ENCODE measurements around the gene SLCO4A1. TPM values are rescaled to one million over a fixed set of nuclear protein-coding genes. Genes with fewer than 3 reads are reported as not detected.
A peak's percentile ranks its signal among the peaks of the same experiment; 100 is the strongest.

Gene SLCO4A1
- total RNA-seq, 1 donor from 2014 or later, result 160 TPM

DNA sequence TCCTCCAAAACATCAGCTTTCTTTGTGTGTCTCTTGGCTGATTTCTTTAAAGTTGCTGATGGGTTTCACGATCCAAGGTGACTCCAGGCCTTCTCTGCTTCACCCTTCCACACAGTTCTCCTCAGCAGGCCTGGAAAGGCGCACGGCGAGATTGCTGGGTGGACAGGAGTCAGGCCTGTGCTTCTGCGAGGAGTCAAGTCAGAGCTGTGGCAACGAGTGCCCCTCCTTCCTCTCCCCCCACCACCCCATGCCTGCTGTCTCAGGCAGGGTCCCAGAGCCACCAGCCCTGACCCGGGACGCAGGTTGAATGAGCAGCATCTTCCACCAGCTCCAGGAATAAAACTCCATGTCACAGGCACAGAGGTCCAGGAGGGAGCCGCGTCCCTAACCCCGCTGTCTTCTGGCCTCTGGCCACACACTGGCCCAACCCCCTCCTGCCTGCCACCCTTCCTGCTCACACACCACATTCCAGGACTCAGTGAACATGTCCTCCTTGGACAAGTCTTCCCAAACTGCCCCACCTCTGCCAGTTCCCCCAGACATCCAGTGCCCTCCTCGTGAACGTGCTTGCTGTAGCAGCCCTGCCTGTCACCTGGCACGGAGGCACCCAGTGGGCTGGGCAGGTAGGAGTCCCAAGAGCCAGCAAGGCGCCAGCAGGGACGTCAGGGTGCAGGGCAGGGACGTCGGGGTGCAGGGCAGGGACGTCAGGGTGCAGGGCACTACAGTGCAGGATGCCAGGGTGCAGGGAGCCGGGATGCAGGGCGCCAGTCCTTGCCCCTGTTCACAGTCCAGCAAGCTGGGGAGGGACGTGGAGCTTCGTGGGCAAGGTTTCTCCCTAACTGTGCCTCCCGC lies 59.1 kb downstream of the SLCO4A1 start:
- intact Hi-C loops (cut with DNase I), result no loop called here
- TF ChIP-seq CTCF (IDR thresholded peaks at IDR 0.05), result no peak
- H3K27me3 ChIP-seq, result no peaks in the 10 kb centered on the region
- H3K4me1 ChIP-seq, result peaks cover 0 to 2% of the 10 kb centered on the region in 2 donors
- no peak for DNase-seq (ENCODE audit: low spot score in 2 of 2)
- no peak overlapping the region for H3K27ac ChIP-seq
- no peak overlapping the region for H3K4me3 ChIP-seq
- H3K9me3 ChIP-seq, result no peaks in the 10 kb centered on the region
- no peaks in the 10 kb centered on the region for H3K36me3 ChIP-seq

GRCh38 chr20:62702013-62702300 lies 59.7 kb downstream of the SLCO4A1 start:
- no peak for DNase-seq (ENCODE audit: low spot score in 2 of 2)
- H3K36me3 ChIP-seq, result no peaks in the 10 kb centered on the region
- H3K9me3 ChIP-seq, result no peaks in the 10 kb centered on the region
- peaks cover 0 to 2% of the 10 kb centered on the region in 2 donors for H3K4me1 ChIP-seq
- TF ChIP-seq CTCF (IDR thresholded peaks at IDR 0.05), result no peak
- intact Hi-C loops (cut with DNase I), result no loop called here
- no peak overlapping the region for H3K4me3 ChIP-seq
- no peak overlapping the region for H3K27ac ChIP-seq
- no peaks in the 10 kb centered on the region for H3K27me3 ChIP-seq

DNA sequence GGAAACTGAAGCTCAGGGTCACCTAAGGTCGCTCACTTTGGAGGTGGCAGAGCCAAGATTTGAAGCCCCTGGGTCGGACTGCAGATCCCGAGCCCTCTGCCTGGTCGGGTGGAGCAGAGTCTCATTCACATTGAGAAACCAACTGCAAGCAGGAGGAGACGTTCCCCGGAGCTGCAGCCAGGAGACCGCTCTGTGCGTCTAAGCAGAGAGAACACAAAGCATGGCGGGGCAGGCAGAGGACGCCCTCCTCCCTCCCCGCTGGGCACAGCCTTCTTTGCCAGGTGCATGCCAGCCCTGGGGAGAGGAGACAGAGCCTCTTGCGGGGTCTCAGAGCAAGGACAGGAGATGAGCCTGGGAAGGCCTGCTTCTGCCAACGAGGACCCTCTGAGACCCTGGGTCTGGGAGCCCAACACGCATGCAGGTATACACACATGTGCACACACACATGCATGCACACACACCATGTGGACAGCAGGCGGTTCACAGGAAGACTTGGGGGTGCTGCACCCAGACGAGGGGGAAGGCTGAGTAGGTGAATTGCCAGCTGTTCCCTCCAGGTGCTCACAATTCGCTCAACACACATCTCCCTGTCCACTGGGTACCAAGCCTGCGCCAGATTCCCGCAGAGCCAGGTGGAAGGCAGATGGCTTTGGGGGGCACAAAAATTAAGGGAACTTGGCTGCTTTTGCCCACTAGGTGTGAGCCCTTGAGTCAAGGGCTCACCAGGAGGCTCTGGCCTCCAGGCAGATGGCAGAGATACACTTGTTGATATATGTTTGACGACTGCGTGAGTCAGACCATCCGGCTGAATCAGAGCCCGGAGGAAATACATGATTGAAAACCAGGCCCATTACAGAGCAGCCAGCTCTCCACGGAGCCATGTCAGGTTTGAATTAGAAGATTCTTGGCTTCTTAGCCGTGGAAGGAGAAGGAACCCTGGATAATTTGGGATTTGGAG lies 60.9 kb downstream of the SLCO4A1 start:
- intact Hi-C loops (cut with DNase I), result no loop called here
- no peak for TF ChIP-seq CTCF (IDR thresholded peaks at IDR 0.05)
- no peak overlapping the region for H3K27ac ChIP-seq

DNA sequence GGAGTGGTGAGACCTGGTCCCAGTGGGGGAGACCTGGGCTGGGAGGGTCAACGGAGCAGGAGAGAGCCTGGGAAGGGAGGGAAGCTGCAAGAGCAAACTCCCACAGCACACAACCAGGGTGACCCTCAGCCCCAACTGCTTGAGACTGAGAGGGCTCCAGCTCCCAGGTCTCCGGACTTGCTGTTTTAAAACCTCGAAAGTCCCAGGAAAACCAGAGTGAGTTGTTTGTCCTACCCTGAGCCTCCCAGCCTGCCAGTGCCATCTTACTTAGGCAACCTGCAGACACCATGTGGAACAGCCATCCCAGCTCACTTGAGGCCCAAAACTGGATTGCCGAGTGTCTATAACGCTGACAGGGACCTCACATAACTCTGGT lies 61.5 kb downstream of the SLCO4A1 start:
- Histone ChIP-seq H3K27me3 (peaks cover 15% of the 10 kb centered on the region), H3K27ac (no peak overlapping the region), H3K9me3 (no peaks in the 10 kb centered on the region), H3K4me1 (peaks cover 0 to 2% of the 10 kb centered on the region in 2 donors), H3K4me3 (no peak overlapping the region), H3K36me3 (no peaks in the 10 kb centered on the region)
- DNase-seq (ENCODE audit: low spot score in 2 of 2), result no peak
- no peak for TF ChIP-seq CTCF (IDR thresholded peaks at IDR 0.05)
- intact Hi-C loops (cut with DNase I), result no loop called here

More for the DNA sequence above, 60.9 kb downstream of the SLCO4A1 start:
- no peak overlapping the region for H3K4me3 ChIP-seq
- H3K9me3 ChIP-seq, result no peaks in the 10 kb centered on the region
- H3K36me3 ChIP-seq, result no peaks in the 10 kb centered on the region
- no peak for DNase-seq (ENCODE audit: low spot score in 2 of 2)
- peaks cover 0 to 2% of the 10 kb centered on the region in 2 donors for H3K4me1 ChIP-seq
- H3K27me3 ChIP-seq, result peaks cover 10% of the 10 kb centered on the region

- H3K4me3 ChIP-seq, result no peak overlapping the region
- H3K27me3 ChIP-seq, result peaks cover 20% of the 10 kb centered on the region
- H3K36me3 ChIP-seq, result no peaks in the 10 kb centered on the region
- no peak overlapping the region for H3K27ac ChIP-seq
- DNase-seq (ENCODE audit: low spot score in 2 of 2), result peak; percentile 21 to 73
- peaks cover 0 to 2% of the 10 kb centered on the region in 2 donors for H3K4me1 ChIP-seq
- H3K9me3 ChIP-seq, result no peaks in the 10 kb centered on the region
- intact Hi-C loops (cut with DNase I), result no loop called here
- no peak for TF ChIP-seq CTCF (IDR thresholded peaks at IDR 0.05)
Observed at GRCh38 chr20:62704341-62704948, 62.1 kb downstream of the SLCO4A1 start.

Data from ascending aorta (tissue), 2 donors.